C4-2B (cell line): ENCODE results near the gene TTLL5.

ENCODE experiments used
- CTCF ChIP-seq: fragments of 450-650 bp; conservative IDR thresholded peaks from 2 replicates; pipeline ENCODE4 v1.5.1; 2017; ENCODE audit warnings: mild to moderate bottlenecking
- ZFX ChIP-seq: fragments of 450-650 bp; IDR thresholded peaks from 2 replicates; pipeline ENCODE4 v1.6.1; 2017

GRCh38 chr14:75826599-75826998 lies 165.6 kb downstream of the TTLL5 start:
- TF ChIP-seq CTCF (no peak), ZFX (no peak)
